Measurements from ENCODE around the gene FBP1.

Gene FBP1

DNA sequence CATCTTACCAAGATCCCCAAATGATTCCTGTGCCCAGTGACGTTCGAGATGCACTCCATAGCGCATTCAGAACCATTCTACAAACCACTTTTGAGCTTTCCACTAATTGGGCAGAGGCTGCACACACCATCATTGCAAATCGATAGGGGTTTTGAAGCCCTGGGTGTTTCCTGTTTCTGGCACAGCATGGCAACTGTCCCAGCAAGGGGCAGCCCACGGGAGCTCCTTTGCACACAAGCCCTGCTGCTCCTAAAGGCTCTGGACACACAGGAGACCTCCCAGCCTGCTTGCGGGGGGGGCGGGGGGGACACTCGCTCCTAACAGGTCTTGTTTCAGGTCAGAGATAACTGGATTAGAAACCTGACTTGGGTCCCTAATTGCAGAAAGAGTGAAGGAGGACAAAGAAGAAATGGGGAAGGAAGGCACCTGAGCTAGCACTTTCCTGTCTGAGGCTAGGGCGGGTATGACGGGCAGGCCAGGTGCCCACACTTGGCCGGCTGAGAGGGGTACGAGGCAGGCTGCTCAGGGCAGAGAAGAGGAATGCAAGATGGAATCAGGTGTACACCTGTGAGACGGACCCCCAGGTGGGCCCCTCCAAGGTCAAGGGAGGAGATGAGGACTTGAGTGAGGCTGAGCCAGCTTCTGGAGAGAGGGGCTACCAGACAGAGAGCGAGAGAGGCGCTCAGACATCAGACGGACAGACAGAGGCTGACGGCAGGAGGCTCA lies 820 bp downstream of the FBP1 start:
- no peak for TF ChIP-seq TAF1 (IDR thresholded peaks at IDR 0.05; ENCODE audit: borderline replicate concordance, insufficient read depth, low read length)
- no peak for TF ChIP-seq POLR2AphosphoS5 (IDR thresholded peaks at IDR 0.05; ENCODE audit: low read depth, low read length)
- TF ChIP-seq SIN3A (IDR thresholded peaks at IDR 0.05; ENCODE audit: borderline replicate concordance, insufficient read depth, low read length), result no peak
- TF ChIP-seq, protein P1, sequence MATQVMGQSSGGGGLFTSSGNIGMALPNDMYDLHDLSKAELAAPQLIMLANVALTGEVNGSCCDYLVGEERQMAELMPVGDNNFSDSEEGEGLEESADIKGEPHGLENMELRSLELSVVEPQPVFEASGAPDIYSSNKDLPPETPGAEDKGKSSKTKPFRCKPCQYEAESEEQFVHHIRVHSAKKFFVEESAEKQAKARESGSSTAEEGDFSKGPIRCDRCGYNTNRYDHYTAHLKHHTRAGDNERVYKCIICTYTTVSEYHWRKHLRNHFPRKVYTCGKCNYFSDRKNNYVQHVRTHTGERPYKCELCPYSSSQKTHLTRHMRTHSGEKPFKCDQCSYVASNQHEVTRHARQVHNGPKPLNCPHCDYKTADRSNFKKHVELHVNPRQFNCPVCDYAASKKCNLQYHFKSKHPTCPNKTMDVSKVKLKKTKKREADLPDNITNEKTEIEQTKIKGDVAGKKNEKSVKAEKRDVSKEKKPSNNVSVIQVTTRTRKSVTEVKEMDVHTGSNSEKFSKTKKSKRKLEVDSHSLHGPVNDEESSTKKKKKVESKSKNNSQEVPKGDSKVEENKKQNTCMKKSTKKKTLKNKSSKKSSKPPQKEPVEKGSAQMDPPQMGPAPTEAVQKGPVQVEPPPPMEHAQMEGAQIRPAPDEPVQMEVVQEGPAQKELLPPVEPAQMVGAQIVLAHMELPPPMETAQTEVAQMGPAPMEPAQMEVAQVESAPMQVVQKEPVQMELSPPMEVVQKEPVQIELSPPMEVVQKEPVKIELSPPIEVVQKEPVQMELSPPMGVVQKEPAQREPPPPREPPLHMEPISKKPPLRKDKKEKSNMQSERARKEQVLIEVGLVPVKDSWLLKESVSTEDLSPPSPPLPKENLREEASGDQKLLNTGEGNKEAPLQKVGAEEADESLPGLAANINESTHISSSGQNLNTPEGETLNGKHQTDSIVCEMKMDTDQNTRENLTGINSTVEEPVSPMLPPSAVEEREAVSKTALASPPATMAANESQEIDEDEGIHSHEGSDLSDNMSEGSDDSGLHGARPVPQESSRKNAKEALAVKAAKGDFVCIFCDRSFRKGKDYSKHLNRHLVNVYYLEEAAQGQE (IDR thresholded peaks at IDR 0.05; ENCODE audit: insufficient read depth in 1 of 2, low read depth in 2 of 2, low read length in 2 of 2), result no peak
- no peak for TF ChIP-seq FOXP2 (optimal IDR thresholded peaks at IDR 0.05; ENCODE audit: borderline replicate concordance, extremely low read depth, extremely low read length, insufficient read depth)

DNA sequence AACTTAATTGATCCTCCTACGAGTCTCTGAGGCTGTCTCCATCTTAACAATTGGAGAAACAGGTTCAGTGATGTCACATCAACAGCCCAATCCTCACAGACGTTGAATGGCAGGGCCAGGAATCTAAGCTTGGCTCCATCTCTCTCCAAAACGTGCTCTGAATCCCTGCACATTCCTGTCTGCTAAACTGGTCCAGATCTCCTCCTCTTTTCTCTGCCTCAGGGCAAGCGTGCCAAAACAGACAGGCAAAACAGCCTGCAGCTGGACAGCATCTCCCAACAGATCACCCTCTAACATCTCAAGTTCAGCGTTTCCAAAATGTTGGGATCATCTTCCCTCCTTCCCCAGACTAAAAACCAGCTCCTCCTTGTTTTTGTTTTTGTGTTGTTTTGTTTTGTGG lies 6.6 kb downstream of the FBP1 start:
- TF ChIP-seq POLR2AphosphoS5 (IDR thresholded peaks at IDR 0.05; ENCODE audit: low read depth, low read length), result no peak
- no peak for TF ChIP-seq SIN3A (IDR thresholded peaks at IDR 0.05; ENCODE audit: borderline replicate concordance, insufficient read depth, low read length)
- no peak for TF ChIP-seq TAF1 (IDR thresholded peaks at IDR 0.05; ENCODE audit: borderline replicate concordance, insufficient read depth, low read length)
- no peak for TF ChIP-seq FOXP2 (optimal IDR thresholded peaks at IDR 0.05; ENCODE audit: borderline replicate concordance, extremely low read depth, extremely low read length, insufficient read depth)
- TF ChIP-seq, protein P1 (IDR thresholded peaks at IDR 0.05; ENCODE audit: insufficient read depth in 1 of 2, low read depth in 2 of 2, low read length in 2 of 2), result no peak

DNA sequence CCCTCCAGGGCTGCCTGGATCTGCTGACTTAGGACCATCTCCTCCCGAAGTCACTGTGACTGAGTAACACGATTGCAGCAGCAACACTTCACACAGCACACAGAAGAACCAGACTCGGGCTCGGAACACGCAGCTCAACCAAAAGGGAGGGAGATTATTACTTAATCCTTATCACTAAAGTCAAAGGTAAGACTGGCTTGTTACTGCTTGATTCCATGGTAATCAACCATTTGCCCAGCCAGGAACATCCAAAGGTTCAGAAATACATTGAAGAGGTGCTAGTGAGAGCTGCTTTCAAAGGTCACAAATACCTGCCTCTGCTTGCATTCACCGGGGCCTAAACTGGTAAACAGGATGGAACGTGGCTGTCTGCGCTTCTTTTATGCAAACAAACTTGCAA lies 7.7 kb downstream of the FBP1 start:
- TF ChIP-seq TAF1 (IDR thresholded peaks at IDR 0.05; ENCODE audit: borderline replicate concordance, insufficient read depth, low read length), result no peak
- TF ChIP-seq SIN3A (IDR thresholded peaks at IDR 0.05; ENCODE audit: borderline replicate concordance, insufficient read depth, low read length), result no peak
- TF ChIP-seq, protein P1 (IDR thresholded peaks at IDR 0.05; ENCODE audit: insufficient read depth in 1 of 2, low read depth in 2 of 2, low read length in 2 of 2), result no peak
- TF ChIP-seq FOXP2 (optimal IDR thresholded peaks at IDR 0.05; ENCODE audit: borderline replicate concordance, extremely low read depth, extremely low read length, insufficient read depth), result no peak
- TF ChIP-seq POLR2AphosphoS5 (IDR thresholded peaks at IDR 0.05; ENCODE audit: low read depth, low read length), result no peak

DNA sequence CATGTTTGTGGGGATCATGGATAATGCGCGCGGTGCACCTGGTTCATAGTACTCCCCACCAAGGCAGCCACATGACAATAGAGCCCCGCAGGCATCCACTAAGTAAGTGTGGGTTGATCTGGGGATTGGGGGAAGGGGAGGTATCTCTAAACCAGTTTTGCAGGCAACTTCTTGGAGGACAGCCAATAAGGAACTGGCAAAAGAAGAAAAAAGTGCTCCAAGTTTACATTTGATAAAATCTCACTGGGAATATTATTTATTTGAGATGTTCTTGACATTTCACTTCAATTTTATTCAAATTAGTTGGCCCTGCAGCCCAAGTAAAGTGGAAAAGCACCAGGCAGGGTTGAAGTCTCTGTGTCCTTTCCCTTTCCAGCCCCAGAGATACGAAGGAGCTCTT lies 8.5 kb downstream of the FBP1 start:
- no peak for TF ChIP-seq SIN3A (IDR thresholded peaks at IDR 0.05; ENCODE audit: borderline replicate concordance, insufficient read depth, low read length)
- no peak for TF ChIP-seq POLR2AphosphoS5 (IDR thresholded peaks at IDR 0.05; ENCODE audit: low read depth, low read length)
- TF ChIP-seq, protein P1 (IDR thresholded peaks at IDR 0.05; ENCODE audit: insufficient read depth in 1 of 2, low read depth in 2 of 2, low read length in 2 of 2), result no peak
- no peak for TF ChIP-seq FOXP2 (optimal IDR thresholded peaks at IDR 0.05; ENCODE audit: borderline replicate concordance, extremely low read depth, extremely low read length, insufficient read depth)
- TF ChIP-seq TAF1 (IDR thresholded peaks at IDR 0.05; ENCODE audit: borderline replicate concordance, insufficient read depth, low read length), result no peak
